GM12878 (cell line): ENCODE data around the gene SNX17. TPM values are rescaled to one million over a fixed set of nuclear protein-coding genes. Genes with fewer than 3 reads are reported as not detected.

Experiments used
- BCLAF1 ChIP-seq: fragments of 450-650 bp; IDR thresholded peaks from 2 replicates; pipeline ENCODE4 v1.6.1; 2017; ENCODE audit warnings: antibody characterized with exemption, mild to moderate bottlenecking, moderate library complexity
- BMI1 ChIP-seq: fragments of 450-650 bp; IDR thresholded peaks from 2 replicates; pipeline ENCODE4 v1.6.1; 2016; ENCODE audit warnings: mild to moderate bottlenecking, moderate library complexity, borderline replicate concordance
- CREM ChIP-seq: IDR thresholded peaks from 2 replicates; pipeline ENCODE4 v1.6.1; 2014; ENCODE audit warnings: antibody characterized with exemption, low read depth
- EP300 ChIP-seq, 2 experiments: fragments of 150-350 bp in 1 of 2; IDR thresholded peaks; 2 replicates each; pipeline ENCODE4 v1.6.1; 2011 to 2012; ENCODE audit warnings: low read depth in 2 of 2, low read length in 2 of 2, borderline replicate concordance in 1 of 2, improper control_type of control experiment in 1 of 2, inconsistent platforms in 1 of 2; ENCODE audit not compliant: control insufficient read depth in 1 of 2
- GATAD2B ChIP-seq: fragments of 450-650 bp; conservative IDR thresholded peaks from 2 replicates; pipeline ENCODE4 v1.6.1; 2017; ENCODE audit warnings: low read depth, mild to moderate bottlenecking, moderate library complexity
- HSF1 ChIP-seq: fragments of 150-350 bp; IDR thresholded peaks from 2 replicates; pipeline ENCODE4 v1.6.1; 2014; ENCODE audit warnings: mild to moderate bottlenecking, low read depth, low read length
- JUND ChIP-seq: IDR thresholded peaks from 2 replicates; pipeline ENCODE4 v1.6.1; 2012; ENCODE audit warnings: low read depth, mild to moderate bottlenecking, low read length, improper control_type of control experiment, moderate library complexity
- KDM1A ChIP-seq: fragments of 200-600 bp; sonication (generic); IDR thresholded peaks from 2 replicates; pipeline ENCODE4 v1.6.1; 2016; ENCODE audit warnings: borderline replicate concordance
- MTA3 ChIP-seq: IDR thresholded peaks from 2 replicates; pipeline ENCODE4 v1.6.1; 2012; ENCODE audit warnings: low read length, inconsistent platforms, borderline replicate concordance
- NKRF ChIP-seq: fragments of 450-650 bp; conservative IDR thresholded peaks from 2 replicates; pipeline ENCODE4 v1.6.1; 2017; ENCODE audit warnings: mild to moderate bottlenecking, moderate library complexity
- RELA ChIP-seq: fragments of 450-650 bp; IDR thresholded peaks from 2 replicates; pipeline ENCODE4 v1.8.0; 2014; ENCODE audit warnings: borderline replicate concordance; ENCODE audit not compliant: partially characterized antibody
- RUNX3 ChIP-seq: IDR thresholded peaks from 2 replicates; pipeline ENCODE4 v1.6.1; 2012; ENCODE audit warnings: low read length, inconsistent platforms
- SMAD1 ChIP-seq: fragments of 450-650 bp; IDR thresholded peaks from 2 replicates; pipeline ENCODE4 v1.6.1; 2018; ENCODE audit warnings: mild to moderate bottlenecking, low read depth; ENCODE audit not compliant: partially characterized antibody
- SMAD5 ChIP-seq: IDR thresholded peaks from 2 replicates; pipeline ENCODE4 v1.6.1; 2016; ENCODE audit warnings: antibody characterized with exemption, low read depth
- SREBF2 ChIP-seq: IDR thresholded peaks from 2 replicates; pipeline ENCODE4 v1.6.1; 2012; ENCODE audit warnings: mild to moderate bottlenecking, low read length
- TARDBP ChIP-seq: IDR thresholded peaks from 2 replicates; pipeline ENCODE4 v1.6.1; 2016; ENCODE audit warnings: borderline replicate concordance
- TBL1XR1 ChIP-seq: IDR thresholded peaks from 2 replicates; pipeline ENCODE4 v1.6.1; 2012; ENCODE audit warnings: low read depth, low read length, improper control_type of control experiment
- TCF3 ChIP-seq: IDR thresholded peaks from 2 replicates; pipeline ENCODE4 v1.6.1; 2012; ENCODE audit warnings: low read depth, mild to moderate bottlenecking, low read length, borderline replicate concordance; ENCODE audit not compliant: insufficient read depth
- ZNF24 ChIP-seq: fragments of 450-650 bp; IDR thresholded peaks from 2 replicates; pipeline ENCODE4 v1.6.1; 2017; ENCODE audit warnings: antibody characterized with exemption, mild to moderate bottlenecking
- polyA plus RNA-seq, 11 experiments: library from polyadenylated mRNA; depleted of rRNA in 4 of 11; unstranded in 6 of 11; stranded (reverse) in 5 of 11; fragments of >200 nt; fragmentation: Nextera tagmentation in 4 of 11; fragmentation: Illumina TruSeq in 1 of 11; extraction: Ambion mirVana in 4 of 11; extraction: Trizol in 1 of 11; gene quantifications; 1 replicate in 1 of 11; 2 replicates in 10 of 11; pipeline versions ENCODE4 v1.2.1 to v1.2.3, GENCODE V29; 2011 to 2016; ENCODE audit warnings: inconsistent platforms in 2 of 11, missing spikeins in 2 of 11, low read depth in 1 of 11
- total RNA-seq, 4 experiments: library from RNA; depleted of rRNA in 3 of 4; stranded (reverse); fragments of >200 nt in 3 of 4; fragmentation: Illumina TruSeq in 1 of 4; extraction: Trizol in 1 of 4; gene quantifications; 2 replicates each; pipeline versions ENCODE4 v1.2.1 to v1.2.3, GENCODE V29; 2013 to 2021
- TF ChIP-seq, protein P1 (sequence below): IDR thresholded peaks from 2 replicates; pipeline ENCODE4 v1.6.1; 2012; ENCODE audit warnings: low read length, inconsistent platforms
- TF ChIP-seq, protein P2 (sequence below): fragments of 450-650 bp; IDR thresholded peaks from 2 replicates; pipeline ENCODE4 v1.6.1; 2017; ENCODE audit warnings: mild to moderate bottlenecking

Gene SNX17
- total and polyA plus RNA-seq, 10 of the 15 experiments (the other 5 are each of a cell fraction or from before 2014, with no cell fraction given): 6.5 to 116 (median 84.4) TPM

GRCh38 chr2:27370026-27370815 lies at the start of gene SNX17, which contains the start of gene EIF2B4 (continued):
- peak; percentile 81 for TF ChIP-seq NKRF
- peak; percentile 97 for TF ChIP-seq CREM
- no peak for TF ChIP-seq HSF1
- TF ChIP-seq KDM1A: no peak
- TF ChIP-seq, protein P1, sequence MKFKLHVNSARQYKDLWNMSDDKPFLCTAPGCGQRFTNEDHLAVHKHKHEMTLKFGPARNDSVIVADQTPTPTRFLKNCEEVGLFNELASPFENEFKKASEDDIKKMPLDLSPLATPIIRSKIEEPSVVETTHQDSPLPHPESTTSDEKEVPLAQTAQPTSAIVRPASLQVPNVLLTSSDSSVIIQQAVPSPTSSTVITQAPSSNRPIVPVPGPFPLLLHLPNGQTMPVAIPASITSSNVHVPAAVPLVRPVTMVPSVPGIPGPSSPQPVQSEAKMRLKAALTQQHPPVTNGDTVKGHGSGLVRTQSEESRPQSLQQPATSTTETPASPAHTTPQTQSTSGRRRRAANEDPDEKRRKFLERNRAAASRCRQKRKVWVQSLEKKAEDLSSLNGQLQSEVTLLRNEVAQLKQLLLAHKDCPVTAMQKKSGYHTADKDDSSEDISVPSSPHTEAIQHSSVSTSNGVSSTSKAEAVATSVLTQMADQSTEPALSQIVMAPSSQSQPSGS: no peak
- TF ChIP-seq SREBF2: no peak
- peak; percentile 74 for TF ChIP-seq GATAD2B
- TF ChIP-seq SMAD5: no peak
- TF ChIP-seq TCF3: peak; percentile 99
- TF ChIP-seq JUND: no peak
- TF ChIP-seq MTA3: no peak
- TF ChIP-seq TARDBP: peak; percentile 95
- no peak; a peak in 1 of 4 replicates for TF ChIP-seq EP300 (IDR thresholded peaks at IDR 0.05; ENCODE audit: borderline replicate concordance in 1 of 2, control insufficient read depth in 1 of 2, low read depth in 2 of 2, low read length in 2 of 2)
- no peak for TF ChIP-seq SMAD1
- TF ChIP-seq, protein P2, sequence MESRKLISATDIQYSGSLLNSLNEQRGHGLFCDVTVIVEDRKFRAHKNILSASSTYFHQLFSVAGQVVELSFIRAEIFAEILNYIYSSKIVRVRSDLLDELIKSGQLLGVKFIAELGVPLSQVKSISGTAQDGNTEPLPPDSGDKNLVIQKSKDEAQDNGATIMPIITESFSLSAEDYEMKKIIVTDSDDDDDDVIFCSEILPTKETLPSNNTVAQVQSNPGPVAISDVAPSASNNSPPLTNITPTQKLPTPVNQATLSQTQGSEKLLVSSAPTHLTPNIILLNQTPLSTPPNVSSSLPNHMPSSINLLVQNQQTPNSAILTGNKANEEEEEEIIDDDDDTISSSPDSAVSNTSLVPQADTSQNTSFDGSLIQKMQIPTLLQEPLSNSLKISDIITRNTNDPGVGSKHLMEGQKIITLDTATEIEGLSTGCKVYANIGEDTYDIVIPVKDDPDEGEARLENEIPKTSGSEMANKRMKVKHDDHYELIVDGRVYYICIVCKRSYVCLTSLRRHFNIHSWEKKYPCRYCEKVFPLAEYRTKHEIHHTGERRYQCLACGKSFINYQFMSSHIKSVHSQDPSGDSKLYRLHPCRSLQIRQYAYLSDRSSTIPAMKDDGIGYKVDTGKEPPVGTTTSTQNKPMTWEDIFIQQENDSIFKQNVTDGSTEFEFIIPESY: no peak
- TF ChIP-seq BMI1: no peak
- TF ChIP-seq ZNF24: no peak
- no peak for TF ChIP-seq BCLAF1
- peak; percentile 80 for TF ChIP-seq RUNX3
- peak; percentile 58; the same call in 1 of the 2 replicates for TF ChIP-seq TBL1XR1
- peak; percentile 75 for TF ChIP-seq RELA
